Endodermal cell (in vitro differentiated cells): ENCODE measurements around the gene TBRG4. TPM values are rescaled to one million over a fixed set of nuclear protein-coding genes. Genes with fewer than 3 reads are reported as not detected.
"Not testable (repeated sequence)": the region's sequence is repeated elsewhere in the genome, so short reads cannot be mapped to it uniquely, and the experiment has no call there.

ENCODE experiments used
- DNase-seq: peaks from one replicate; pipeline ENCODE4 v3.0.0-alpha.2; 2017
- H3K27ac ChIP-seq: 2 replicates; pipeline ENCODE4 v1.5.1; 2013; ENCODE audit warnings: mild to moderate bottlenecking, low read depth, low read length, moderate library complexity
- H3K27me3 ChIP-seq: 2 replicates; pipeline ENCODE4 v1.6.1; 2013; ENCODE audit warnings: mild to moderate bottlenecking, low read length, moderate library complexity; ENCODE audit not compliant: insufficient read depth, control insufficient read depth, poor library complexity, severe bottlenecking
- H3K36me3 ChIP-seq: 2 replicates; pipeline ENCODE4 v1.7.0; 2013; ENCODE audit warnings: mild to moderate bottlenecking, low read length, moderate library complexity; ENCODE audit not compliant: control insufficient read depth, insufficient read depth
- H3K4me1 ChIP-seq: one replicate; pipeline ENCODE4 v1.7.0; 2013; ENCODE audit warnings: low read length; ENCODE audit not compliant: control insufficient read depth, insufficient read depth
- H3K4me3 ChIP-seq: 2 replicates; pipeline ENCODE4 v1.5.1; 2013; ENCODE audit warnings: mild to moderate bottlenecking, low read length, moderate library complexity
- H3K9ac ChIP-seq: 2 replicates; pipeline ENCODE4 v1.6.1; 2013; ENCODE audit warnings: mild to moderate bottlenecking, low read length, moderate library complexity; ENCODE audit not compliant: poor library complexity, severe bottlenecking; ENCODE audit errors: extremely low read depth
- H3K9me3 ChIP-seq: 2 replicates; pipeline ENCODE4 v1.6.1; 2013; ENCODE audit warnings: mild to moderate bottlenecking, low read length, moderate library complexity; ENCODE audit not compliant: control insufficient read depth
- H3K27ac Mint-ChIP-seq: 2 replicates; pipeline ENCODE4 v1.8.0; 2020; ENCODE audit warnings: mixed read lengths
- H3K27me3 Mint-ChIP-seq: 2 replicates; pipeline ENCODE4 v1.8.0; 2021; ENCODE audit warnings: mild to moderate bottlenecking, mixed read lengths; ENCODE audit not compliant: insufficient read depth
- H3K36me3 Mint-ChIP-seq: 2 replicates; pipeline ENCODE4 v1.8.0; 2020; ENCODE audit warnings: low read depth, mixed read lengths
- H3K4me1 Mint-ChIP-seq: 2 replicates; pipeline ENCODE4 v1.8.0; 2020; ENCODE audit warnings: mixed read lengths
- H3K4me3 Mint-ChIP-seq: 2 replicates; pipeline ENCODE4 v1.8.0; 2020; ENCODE audit warnings: mild to moderate bottlenecking, moderate library complexity, mixed read lengths
- H3K9me3 Mint-ChIP-seq: 2 replicates; pipeline ENCODE4 v1.8.0; 2020; ENCODE audit warnings: mild to moderate bottlenecking, mixed read lengths
- CTCF ChIP-seq: fragments of 200-600 bp; sonication (generic); conservative IDR thresholded peaks from 2 replicates; pipeline ENCODE4 v1.5.0; 2021; ENCODE audit warnings: antibody characterized with exemption, mild to moderate bottlenecking
- WGBS, 2 experiments: methylation state at CpG; one replicate each; pipeline versions ENCODE4 v1.1.5 to v1.1.7; 2013; ENCODE audit warnings: missing lambda C conversion rate in 2 of 2, mixed read lengths in 1 of 2; ENCODE audit not compliant: insufficient coverage in 1 of 2, insufficient read length in 1 of 2; 5-methylcytosine and 5-hydroxymethylcytosine counted together
- total RNA-seq, 2 donors: library from RNA; stranded (reverse); fragmentation: NEBNext Ultra II Directional in 1 of 2; extraction: Animal tissue kit (Norgen Biotek cat#: 25700) in 1 of 2; gene quantifications; 2 replicates in 1 of 2; 3 replicates in 1 of 2; pipeline ENCODE4 v1.2.1, GENCODE V29; 2021

Gene TBRG4
- total RNA-seq, 2 donors from 2014 or later = 66.7 to 95.9 TPM

- no peak for TF ChIP-seq CTCF
- peaks cover 43% of the 10 kb centered on the region for H3K27me3 Mint-ChIP-seq
- DNase-seq = peak; percentile 28
- Histone ChIP-seq H3K9ac (no peak overlapping the region), H3K27me3 (peaks cover 37% of the 10 kb centered on the region), H3K4me1 (no peaks in the 10 kb centered on the region), H3K4me3 (no peak overlapping the region), H3K9me3 (no peaks in the 10 kb centered on the region), H3K36me3 (no peaks in the 10 kb centered on the region), H3K27ac (no peak overlapping the region)
- no peaks in the 10 kb centered on the region for H3K9me3 Mint-ChIP-seq
- 94 to 95% methylated on average over 3 to 4 of the region's 4 CpGs for WGBS, 2 experiments
- H3K4me3 Mint-ChIP-seq = no peak overlapping the region
- no peaks in the 10 kb centered on the region for H3K36me3 Mint-ChIP-seq
- no peak overlapping the region for H3K27ac Mint-ChIP-seq
- H3K4me1 Mint-ChIP-seq = peaks cover 2% of the 10 kb centered on the region
These were observed 44.4 kb upstream of the TBRG4 start for GRCh38 chr7:45155941-45156340.

GRCh38 chr7:45155357-45155900 lies 43.9 kb upstream of the TBRG4 start:
- no peak overlapping the region for H3K4me3 ChIP-seq
- Mint-ChIP-seq H3K4me3 (no peak overlapping the region), H3K4me1 (peaks cover 2% of the 10 kb centered on the region), H3K27me3 (peaks cover 40% of the 10 kb centered on the region), H3K27ac (no peak overlapping the region), H3K36me3 (no peaks in the 10 kb centered on the region), H3K9me3 (no peaks in the 10 kb centered on the region)
- no peaks in the 10 kb centered on the region for H3K9me3 ChIP-seq
- WGBS, 2 experiments = 92 to 95% methylated on average over 7 to 9 of the region's 9 CpGs
- TF ChIP-seq CTCF = no peak
- peak; percentile 37 for DNase-seq
- no peak overlapping the region for H3K27ac ChIP-seq
- H3K36me3 ChIP-seq = no peaks in the 10 kb centered on the region
- H3K9ac ChIP-seq = no peak overlapping the region
- H3K27me3 ChIP-seq = peaks cover 37% of the 10 kb centered on the region
- no peaks in the 10 kb centered on the region for H3K4me1 ChIP-seq

GRCh38 chr7:45153861-45154260 lies 42.4 kb upstream of the TBRG4 start:
- H3K27ac Mint-ChIP-seq, H3K36me3 ChIP-seq, H3K27ac ChIP-seq, H3K36me3 Mint-ChIP-seq, H3K4me1 Mint-ChIP-seq, H3K4me1 ChIP-seq, DNase-seq, H3K9ac ChIP-seq, H3K4me3 ChIP-seq, H3K4me3 Mint-ChIP-seq, H3K9me3 Mint-ChIP-seq, H3K9me3 ChIP-seq: not testable (repeated sequence)
- H3K27me3 Mint-ChIP-seq = peaks cover 28% of the 10 kb centered on the region
- WGBS, 2 experiments = 83 to 95% methylated on average over 4 to 8 of the region's 8 CpGs
- H3K27me3 ChIP-seq = peaks cover 28% of the 10 kb centered on the region

- Mint-ChIP-seq H3K9me3 (no peaks in the 10 kb centered on the region), H3K36me3 (no peaks in the 10 kb centered on the region), H3K27ac (no peak overlapping the region), H3K4me1 (peaks cover 2% of the 10 kb centered on the region), H3K27me3 (peaks cover 22% of the 10 kb centered on the region), H3K4me3 (no peak overlapping the region)
- Histone ChIP-seq H3K9ac (no peak overlapping the region), H3K4me1 (no peaks in the 10 kb centered on the region), H3K36me3 (no peaks in the 10 kb centered on the region), H3K27ac (no peak overlapping the region), H3K4me3 (no peak overlapping the region), H3K9me3 (no peaks in the 10 kb centered on the region), H3K27me3 (peaks cover 22% of the 10 kb centered on the region)
- 82% methylated on average over 3 of the region's 3 CpGs; no CpG with 5 or more reads in 1 of the 2 experiments for WGBS, 2 experiments
- DNase-seq = peak; percentile 33
- no peak for TF ChIP-seq CTCF
These were observed 41.7 kb upstream of the TBRG4 start for GRCh38 chr7:45153233-45153632.
